NCI-H2227 treated with DMSO at 0.1 percent for 48 hours (cell line): ENCODE results near the gene MTERF1.
"Not testable (repeated sequence)": the region's sequence is repeated elsewhere in the genome, so short reads cannot be mapped to it uniquely, and the experiment has no call there.

Source experiments
- DNase-seq: peaks from one replicate; lab custom pipeline; 2025; lab: John Stamatoyannopoulos, UW

MTERF1 gene, protein sequence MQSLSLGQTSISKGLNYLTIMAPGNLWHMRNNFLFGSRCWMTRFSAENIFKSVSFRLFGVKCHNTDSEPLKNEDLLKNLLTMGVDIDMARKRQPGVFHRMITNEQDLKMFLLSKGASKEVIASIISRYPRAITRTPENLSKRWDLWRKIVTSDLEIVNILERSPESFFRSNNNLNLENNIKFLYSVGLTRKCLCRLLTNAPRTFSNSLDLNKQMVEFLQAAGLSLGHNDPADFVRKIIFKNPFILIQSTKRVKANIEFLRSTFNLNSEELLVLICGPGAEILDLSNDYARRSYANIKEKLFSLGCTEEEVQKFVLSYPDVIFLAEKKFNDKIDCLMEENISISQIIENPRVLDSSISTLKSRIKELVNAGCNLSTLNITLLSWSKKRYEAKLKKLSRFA

GRCh38 chr7:91880413-91881241 lies at the start of gene MTERF1:
Gene MTERF1, minus strand, starts transcription at chr7:91880702. Its CDS starts 619 bp downstream, at chr7:91880083.
- peak; percentile 96 for DNase-seq

DNA sequence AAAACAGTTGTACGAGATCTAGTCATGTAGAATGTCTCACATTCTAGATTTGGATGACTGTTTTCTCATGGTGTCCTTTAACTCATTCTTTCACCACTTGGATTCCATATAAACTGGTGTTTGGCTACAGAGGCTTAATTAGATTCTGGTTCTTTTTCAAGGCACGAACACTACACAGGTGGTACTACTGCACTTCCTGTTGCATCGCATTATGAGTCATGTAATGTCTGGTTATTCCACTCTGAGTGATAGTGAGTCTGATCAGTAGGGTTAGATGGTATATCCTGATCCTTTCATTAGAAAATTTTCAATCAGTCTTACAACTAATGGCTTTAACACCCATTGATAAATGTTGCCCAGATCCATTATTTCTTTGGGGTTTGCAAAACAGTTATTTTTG lies 49.0 kb upstream of the MTERF1 start:
- DNase-seq = no peak

DNA sequence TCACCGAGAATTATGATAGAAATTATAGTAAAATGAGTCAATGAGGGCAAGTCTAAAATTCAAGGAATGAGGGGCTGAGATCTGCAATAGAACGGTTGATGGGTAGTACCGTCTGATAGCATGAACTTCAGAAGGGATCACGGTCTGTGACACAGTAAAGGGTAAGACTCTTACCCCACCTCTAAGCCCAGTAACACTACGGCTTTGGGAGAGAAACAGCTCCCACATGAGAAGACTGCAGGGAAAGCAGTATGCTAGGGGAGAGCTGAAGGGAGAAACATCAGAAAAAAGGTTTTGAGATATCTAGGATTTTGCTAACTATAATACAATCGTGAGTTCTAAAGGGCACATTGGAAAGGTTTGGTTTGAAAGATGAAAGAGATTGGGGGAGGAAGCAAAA lies 47.4 kb upstream of the MTERF1 start:
- DNase-seq = no peak

DNA sequence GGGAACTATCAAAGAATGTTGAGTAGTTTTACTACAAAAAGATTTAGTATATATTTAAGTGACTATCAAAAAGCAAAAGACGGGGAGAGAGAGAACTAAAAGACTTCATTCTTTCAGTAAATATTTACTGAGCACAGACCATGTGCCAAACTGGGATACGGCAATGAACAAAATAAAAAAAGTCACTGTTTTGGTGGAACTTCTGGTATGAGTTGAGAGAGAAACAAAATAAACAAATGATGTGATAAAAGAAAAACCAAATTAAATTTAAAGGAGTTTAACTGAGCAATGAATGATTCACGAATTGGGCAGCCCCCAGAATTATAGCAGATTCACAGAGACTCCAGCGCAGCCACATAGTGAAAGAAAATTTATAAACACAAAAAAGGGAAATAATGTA lies 42.4 kb upstream of the MTERF1 start:
- no peak for DNase-seq

- no peak for DNase-seq
Observed at GRCh38 chr7:91918356-91918755, 37.9 kb upstream of the MTERF1 start.

GRCh38 chr7:91916051-91916440 lies 35.5 kb upstream of the MTERF1 start:
- no peak for DNase-seq

DNA sequence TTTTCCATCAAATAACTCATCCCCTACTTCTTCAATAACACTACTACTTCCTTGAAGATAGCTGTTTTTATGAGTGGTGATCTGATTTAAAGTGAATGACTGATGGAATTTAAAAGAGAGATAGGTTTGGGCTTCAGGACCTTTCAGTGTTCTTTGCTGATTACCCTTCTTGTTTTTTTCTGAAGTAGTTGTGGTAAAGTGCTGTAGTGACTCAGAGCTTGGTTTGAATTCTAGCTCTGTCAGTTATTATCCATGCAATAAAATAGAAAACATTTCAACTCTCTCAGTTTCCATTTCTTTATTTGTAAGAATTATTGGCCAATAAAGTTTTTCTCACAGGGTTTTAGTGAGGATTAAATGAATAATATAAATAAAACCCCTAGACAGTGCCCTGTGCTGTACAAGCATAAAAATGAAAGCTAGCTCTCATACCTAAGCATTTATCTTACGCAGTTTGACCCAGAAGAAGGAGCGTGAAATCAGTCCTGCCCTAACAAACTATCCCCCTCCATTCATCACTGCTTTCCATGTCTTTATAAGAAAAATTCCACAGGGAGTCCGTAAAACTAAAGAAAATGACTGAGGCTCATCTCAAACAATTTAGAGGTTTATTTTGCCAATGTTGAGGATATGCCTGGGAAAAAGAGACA lies 35.0 kb upstream of the MTERF1 start:
- DNase-seq = no peak

DNA sequence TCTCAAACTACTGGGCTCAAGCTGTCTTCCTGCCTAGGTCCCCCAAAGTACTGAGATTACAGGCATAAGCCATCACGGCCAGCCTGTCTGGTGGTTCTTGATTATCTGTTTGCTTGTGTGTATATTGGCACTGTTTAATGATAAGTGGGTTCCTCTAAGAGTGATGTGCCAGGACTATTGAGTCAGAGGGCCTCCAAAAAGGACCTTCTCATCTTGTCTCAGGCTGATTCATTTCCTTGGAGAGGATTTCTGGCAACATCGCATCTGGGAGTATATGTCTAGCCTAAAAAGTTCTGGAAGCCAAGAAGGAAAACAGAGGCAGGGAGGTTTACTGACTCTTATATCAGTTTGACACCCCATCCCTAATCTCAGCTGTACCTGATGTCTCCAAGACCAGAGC lies 33.1 kb upstream of the MTERF1 start:
- DNase-seq = no peak

DNA sequence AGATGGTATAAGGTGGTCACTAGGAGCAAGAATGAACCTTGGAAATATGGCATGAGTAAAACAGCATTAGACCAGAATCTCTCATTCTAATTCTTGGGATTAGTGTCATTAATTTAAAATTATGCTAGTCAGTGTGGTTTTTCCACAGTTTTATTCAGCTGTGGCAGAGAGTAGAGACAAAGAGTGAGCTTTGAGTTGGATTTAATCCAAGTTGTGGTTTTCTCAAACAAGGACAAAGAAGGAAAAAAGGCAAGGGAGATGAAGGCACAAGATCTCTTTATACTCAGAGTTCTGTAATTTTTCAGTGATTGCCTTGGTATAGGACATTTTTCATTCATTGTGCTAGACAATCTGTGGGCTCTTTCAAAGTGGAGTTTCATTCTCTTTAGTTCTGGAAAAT lies 32.0 kb upstream of the MTERF1 start:
- no peak for DNase-seq

- DNase-seq = no peak
Observed at GRCh38 chr7:91911121-91911520, 30.6 kb upstream of the MTERF1 start.

GRCh38 chr7:91910171-91910570 lies 29.7 kb upstream of the MTERF1 start:
- no peak for DNase-seq

DNA sequence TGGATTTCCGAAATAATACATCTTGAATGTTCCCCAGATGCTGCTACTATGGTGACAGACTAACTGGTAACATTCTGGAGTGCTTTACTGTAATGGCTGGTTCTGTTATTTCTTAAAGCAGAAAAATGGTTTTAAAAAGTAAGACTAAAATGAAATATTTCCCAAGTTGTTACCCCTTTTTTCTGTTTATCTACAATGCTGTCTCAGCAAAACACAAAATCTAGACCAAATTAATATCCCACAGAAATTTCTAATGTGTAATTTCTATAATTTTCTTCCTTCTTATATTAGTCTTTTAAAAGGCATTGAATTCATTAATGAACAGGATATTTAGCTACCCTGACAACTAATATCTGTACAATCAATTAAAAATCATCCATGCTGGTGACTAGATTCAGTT lies 19.1 kb upstream of the MTERF1 start:
- no peak for DNase-seq

GRCh38 chr7:91898240-91898992 lies 17.9 kb upstream of the MTERF1 start:
- DNase-seq = no peak

DNA sequence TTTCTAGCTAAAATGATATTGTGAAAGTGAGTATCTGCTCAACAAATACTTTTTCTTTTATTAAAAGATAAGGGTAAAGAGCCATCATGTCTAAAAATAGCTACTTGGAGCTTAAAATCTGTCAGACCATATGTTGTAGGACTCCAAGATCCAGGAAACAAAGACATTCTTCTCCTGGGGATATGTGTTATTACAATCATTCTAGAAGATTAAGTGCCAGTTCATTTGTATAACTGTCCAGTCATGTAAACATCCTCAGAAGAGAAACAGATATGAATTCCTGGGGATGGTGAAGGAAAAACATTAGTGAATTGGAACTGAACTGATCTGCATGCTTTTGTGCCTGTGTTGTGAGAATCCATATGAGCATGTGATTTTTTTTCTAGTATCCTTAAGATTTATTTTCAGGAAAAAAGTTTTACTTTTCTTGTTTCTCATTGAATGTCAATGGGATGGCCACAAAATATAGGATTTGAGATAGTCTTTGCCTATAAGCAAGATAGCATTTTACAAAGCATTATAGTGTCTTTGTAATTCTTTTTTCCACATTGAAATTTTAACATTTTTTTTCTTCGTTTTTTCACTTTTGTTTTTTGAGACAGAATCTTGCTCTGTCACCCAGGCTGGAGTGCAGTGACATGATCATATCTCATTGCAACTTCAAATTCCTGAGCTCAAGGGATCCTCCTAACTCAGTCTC lies 14.4 kb upstream of the MTERF1 start:
- no peak for DNase-seq

- DNase-seq = not testable (repeated sequence)
Observed at GRCh38 chr7:91893699-91894098, 13.2 kb upstream of the MTERF1 start.

DNA sequence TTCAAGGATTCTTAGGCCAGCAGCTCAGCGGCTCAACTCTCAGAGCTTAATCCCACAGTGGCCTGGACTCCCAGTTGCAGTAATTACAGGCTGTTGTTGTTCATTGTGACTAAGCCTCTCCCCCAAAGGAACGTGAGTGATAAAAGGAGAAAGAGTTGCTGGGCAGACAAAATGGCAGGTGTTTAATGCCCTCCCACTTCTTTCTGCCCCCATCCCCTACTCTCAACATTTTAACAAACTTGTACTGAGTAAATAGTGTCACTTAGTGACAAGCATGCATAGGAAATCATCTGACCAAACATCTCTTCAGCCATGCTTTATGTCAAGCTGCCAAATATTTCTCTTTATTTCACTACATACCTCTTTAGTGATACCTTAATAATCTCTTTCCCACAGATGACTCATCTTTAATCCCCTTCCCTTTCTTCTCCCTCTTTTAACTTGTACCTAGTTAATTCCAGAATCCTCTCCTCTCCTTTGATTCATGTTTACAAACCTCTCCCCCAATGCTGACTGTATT lies 12.4 kb upstream of the MTERF1 start:
- DNase-seq = peak; percentile 86

GRCh38 chr7:91892099-91892705 lies 11.7 kb upstream of the MTERF1 start:
- DNase-seq = peak; percentile 67

DNA sequence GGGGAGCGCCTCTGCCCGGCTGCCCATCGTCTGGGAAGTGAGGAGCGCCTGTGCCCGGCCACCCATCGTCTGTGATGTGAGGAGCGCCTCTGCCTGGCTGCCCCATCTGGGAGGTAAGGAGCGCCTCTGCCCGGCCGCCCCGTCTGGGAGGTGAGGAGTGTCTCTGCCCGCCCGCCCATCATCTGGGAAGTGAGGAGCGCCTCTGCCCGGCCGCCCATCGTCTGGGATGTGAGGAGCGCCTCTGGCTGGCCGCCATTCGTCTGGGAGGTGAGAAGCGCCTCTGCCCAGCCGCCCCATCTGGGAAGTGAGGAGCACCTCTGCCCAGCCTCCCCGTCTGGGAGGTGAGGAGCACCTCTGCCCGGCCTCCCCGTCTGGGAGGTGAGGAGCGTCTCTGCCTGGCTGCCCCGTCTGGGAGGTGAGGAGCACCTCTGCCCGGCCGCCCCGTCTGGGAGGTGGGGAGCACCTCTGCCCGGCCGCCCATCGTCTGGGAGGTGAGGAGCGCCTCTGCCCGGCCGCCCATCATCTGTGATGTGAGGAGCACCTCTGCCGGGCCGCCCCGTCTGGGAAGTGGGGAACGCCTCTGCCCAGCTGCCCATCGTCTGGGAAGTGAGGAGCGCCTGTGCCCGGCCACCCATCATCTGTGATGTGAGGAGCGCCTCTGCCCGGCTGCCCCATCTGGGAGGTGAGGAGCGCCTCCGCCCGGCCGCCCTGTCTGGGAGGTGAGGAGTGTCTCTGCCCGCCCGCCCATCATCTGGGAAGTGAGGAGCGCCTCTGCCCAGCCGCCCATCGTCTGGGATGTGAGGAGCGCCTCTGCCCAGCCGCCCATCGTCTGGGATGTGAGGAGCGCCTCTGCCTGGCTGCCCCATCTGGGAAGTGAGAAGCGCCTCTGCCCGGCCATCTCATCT lies 8.0 kb upstream of the MTERF1 start:
- DNase-seq = not testable (repeated sequence)

- not testable (repeated sequence) for DNase-seq
Observed at GRCh38 chr7:91887336-91888213, 7.1 kb upstream of the MTERF1 start.
